K562 (cell line): ENCODE measurements around the gene MYO15B. TPM values are rescaled to one million over a fixed set of nuclear protein-coding genes. Genes with fewer than 3 reads are reported as not detected.

Source experiments
- ATAC-seq: fragments of 200-7000 bp; cut with Tn5 transposase; 3 replicates; pipeline ENCODE4 v1.9.1; 2020; ENCODE audit warnings: moderate library complexity
- BruUV-seq: library from RNA; stranded (reverse); fragments of 400-500 nt; replicated peaks from 2 replicates; lab custom pipeline; 2021; lab: Mats Ljungman, UMichigan
- CTCF ChIA-PET: fragments of 300-600 bp; formaldehyde crosslinking; extraction: SDS; loops from one replicate; lab custom pipeline; 2021; ENCODE audit warnings: low intra/inter-chr PET ratio; lab: Yijun Ruan, JAX
- POLR2A ChIA-PET: fragments of 300-600, 350-650 bp; sonication (Branson Sonifier 250); formaldehyde crosslinking; extraction: SDS; loops from one replicate; lab custom pipeline; 2021; ENCODE audit warnings: antibody characterized with exemption, inconsistent platforms; lab: Yijun Ruan, JAX
- DNase-seq, 4 experiments: peaks; one replicate each; pipeline versions ENCODE4 v3.0.0 to v3.0.0-alpha.2; 2011 to 2018; ENCODE audit warnings: low spot score in 3 of 4, mixed read lengths in 3 of 4; ENCODE audit errors: extremely low read depth in 1 of 4
- FAIRE-seq: peaks from 2 replicates; lab custom pipeline; 2011; peaks lifted over from hg19 to GRCh38; lab: Jason Lieb, UNC
- H2AFZ ChIP-seq: 2 replicates; pipeline ENCODE4 v1.6.0; 2011; ENCODE audit warnings: low read depth, low read length, control low read depth, inconsistent platforms
- H3K27ac ChIP-seq: fragments of 200-600 bp; 3 replicates; pipeline ENCODE4 v1.8.0; 2011; ENCODE audit warnings: low read depth, mild to moderate bottlenecking, control low read depth, inconsistent platforms, low read length, moderate library complexity, mixed read lengths; ENCODE audit errors: extremely low read depth
- H3K27me3 ChIP-seq, 2 experiments: fragments of 300-600 bp in 1 of 2; 2 replicates in 1 of 2; 3 replicates in 1 of 2; pipeline versions ENCODE4 v1.6.0 to v1.8.0; 2011; ENCODE audit warnings: inconsistent platforms in 2 of 2, low read length in 2 of 2, mild to moderate bottlenecking in 1 of 2, mixed read lengths in 1 of 2, moderate library complexity in 1 of 2; ENCODE audit not compliant: control insufficient read depth in 2 of 2, insufficient read depth in 2 of 2
- H3K36me3 ChIP-seq: fragments of 300-600 bp; 3 replicates; pipeline ENCODE4 v1.8.0; 2011; ENCODE audit warnings: mild to moderate bottlenecking, low read length, inconsistent platforms; ENCODE audit not compliant: control insufficient read depth, insufficient read depth
- H3K4me1 ChIP-seq, 2 experiments: fragments of 200-600 bp in 1 of 2; replicated peaks in 1 of 2; 2 replicates in 1 of 2; 3 replicates in 1 of 2; pipeline versions ENCODE4 v1.5.1 to v1.8.0; 2011; ENCODE audit warnings: inconsistent platforms in 2 of 2, low read length in 2 of 2, mild to moderate bottlenecking in 1 of 2, mixed read lengths in 1 of 2, moderate library complexity in 1 of 2; ENCODE audit not compliant: control insufficient read depth in 2 of 2, insufficient read depth in 2 of 2
- H3K4me2 ChIP-seq: 2 replicates; pipeline ENCODE4 v1.6.1; 2011; ENCODE audit warnings: low read length, control low read depth, inconsistent platforms, mixed read lengths; ENCODE audit not compliant: insufficient read depth
- H3K4me3 ChIP-seq: fragments of 200-600 bp; sonication (generic), shearing (Covaris generic); 2 replicates; pipeline ENCODE4 v1.5.1; 2016; ENCODE audit warnings: control low read depth, inconsistent platforms
- H3K79me2 ChIP-seq: fragments of 200-600 bp; 3 replicates; pipeline ENCODE4 v1.8.0; 2011; ENCODE audit warnings: low read length, inconsistent platforms; ENCODE audit not compliant: control insufficient read depth, insufficient read depth
- H3K9ac ChIP-seq, 2 experiments: 2 replicates each; pipeline versions ENCODE4 v1.6.0 to v1.6.1; 2011; ENCODE audit warnings: low read depth in 2 of 2, low read length in 2 of 2, control low read depth in 1 of 2, inconsistent platforms in 1 of 2, mild to moderate bottlenecking in 1 of 2, mixed read lengths in 1 of 2; ENCODE audit not compliant: insufficient read depth in 1 of 2
- H3K9me1 ChIP-seq: one replicate; pipeline ENCODE4 v1.6.0; 2011; ENCODE audit warnings: inconsistent platforms, mild to moderate bottlenecking, low read length, moderate library complexity; ENCODE audit not compliant: control insufficient read depth, insufficient read depth
- H3K9me3 ChIP-seq: replicated peaks from 2 replicates; pipeline ENCODE4 v1.5.1; 2011; ENCODE audit warnings: low read depth, low read length, inconsistent platforms; ENCODE audit not compliant: control insufficient read depth, insufficient read depth
- H4K20me1 ChIP-seq: replicated peaks from 2 replicates; pipeline ENCODE4 v1.6.1; 2011; ENCODE audit warnings: low read length, inconsistent platforms, mixed read lengths; ENCODE audit not compliant: control insufficient read depth, insufficient read depth
- CBX1 ChIP-seq: sonication (generic); IDR thresholded peaks from 2 replicates; pipeline ENCODE4 v1.6.1; 2016; ENCODE audit warnings: antibody characterized with exemption, low read depth, mild to moderate bottlenecking
- EHMT2 ChIP-seq: fragments of 450-650 bp; IDR thresholded peaks from 2 replicates; pipeline ENCODE4 v1.6.1; 2018; ENCODE audit warnings: antibody characterized with exemption
- JUND ChIP-seq, 2 experiments: IDR thresholded peaks; 2 replicates in 1 of 2; 3 replicates in 1 of 2; pipeline ENCODE4 v1.6.1; 2011; ENCODE audit warnings: borderline replicate concordance in 2 of 2, low read depth in 2 of 2, low read length in 2 of 2, improper control_type of control experiment in 1 of 2, missing biosample characterization in 1 of 2, missing genetic modification characterization in 1 of 2, missing genetic modification reagents in 1 of 2
- MXI1 ChIP-seq: IDR thresholded peaks from 2 replicates; pipeline ENCODE4 v1.6.1; 2011; ENCODE audit warnings: low read depth, mild to moderate bottlenecking, improper control_type of control experiment, low read length
- PPARD ChIP-seq: fragments of 250-450 bp; sonication (Bioruptor Pico); IDR thresholded peaks from 2 replicates; pipeline ENCODE4 v1.8.0; 2022; ENCODE audit warnings: inconsistent platforms, mild to moderate bottlenecking, moderate library complexity
- PURB ChIP-seq: sonication (generic); formaldehyde crosslinking; IDR thresholded peaks from 2 replicates; pipeline ENCODE4 v1.9.0; 2021; ENCODE audit warnings: low read depth, mild to moderate bottlenecking, missing genetic modification reagents
- SIN3B ChIP-seq: fragments of 450-650 bp; IDR thresholded peaks from 2 replicates; pipeline ENCODE4 v1.6.1; 2017; ENCODE audit warnings: low read depth, mild to moderate bottlenecking, moderate library complexity
- ZNF551 ChIP-seq: fragments of 250-450 bp; sonication (Bioruptor Pico); IDR thresholded peaks from 2 replicates; pipeline ENCODE4 v1.5.0; 2021; ENCODE audit warnings: mild to moderate bottlenecking, moderate library complexity
- ZNF830 ChIP-seq: fragments of 250-450 bp; sonication (Bioruptor Pico); IDR thresholded peaks from 2 replicates; pipeline ENCODE4 v1.5.0; 2021; ENCODE audit warnings: mild to moderate bottlenecking
- WGBS: fragments of 100-300 bp; shearing (Covaris generic); methylation state at CpG from one replicate; pipeline ENCODE4 v1.1.6; 2016; ENCODE audit warnings: low coverage, mixed read lengths; ENCODE audit not compliant: insufficient coverage; ENCODE audit errors: missing lambda C conversion rate; 5-methylcytosine and 5-hydroxymethylcytosine counted together
- in situ Hi-C: fragments of 300-500 bp; cut with MboI; formaldehyde crosslinking; loops from 4 replicates; pipeline ENCODE4 v1.15.0; 2018; ENCODE audit warnings: inconsistent platforms, mixed read lengths
- intact Hi-C: fragments of 100-400 bp; cut with micrococcal nuclease; formaldehyde crosslinking; loops from 2 replicates; pipeline ENCODE4 v1.14.2; 2022
- polyA plus RNA-seq, 8 experiments: library from polyadenylated mRNA; depleted of rRNA in 4 of 8; stranded (reverse) in 5 of 8; unstranded in 3 of 8; fragments of >200 nt; fragmentation: Nextera tagmentation in 2 of 8; fragmentation: Illumina TruSeq in 1 of 8; extraction: Ambion mirVana in 2 of 8; extraction: Trizol in 1 of 8; gene quantifications; 2 replicates each; pipeline versions ENCODE4 v1.2.1 to v1.2.3, GENCODE V29; 2011 to 2014; ENCODE audit warnings: inconsistent platforms in 1 of 8, missing spikeins in 1 of 8
- total RNA-seq, 7 experiments: library from RNA; depleted of rRNA in 6 of 7; stranded (reverse); fragments of >200 nt in 6 of 7; fragmentation: Illumina TruSeq in 2 of 7; extraction: Trizol in 2 of 7; gene quantifications; 2 replicates each; pipeline versions ENCODE4 v1.2.1 to v1.2.3, GENCODE V29; 2011 to 2021; ENCODE audit warnings: low replicate concordance in 1 of 7

The MYO15B gene
- total and polyA plus RNA-seq, 9 of the 15 experiments (the other 6 are each of a cell fraction or from before 2014, with no cell fraction given): 0.05 to 3.1 (median 0.83) TPM; not detected in 2

- Histone ChIP-seq H3K79me2 (no peaks in the 10 kb centered on the region), H4K20me1 (no peaks in the 10 kb centered on the region), H3K27me3 (no peaks in the 10 kb centered on the region), H3K4me3 (no peak overlapping the region), H3K36me3 (no peaks in the 10 kb centered on the region; the same call in 2 of the 3 replicates), H3K9me1 (no peaks in the 10 kb centered on the region), H3K4me1 (peaks cover 15 to 41% of the 10 kb centered on the region in 2 experiments), H3K4me2 (no peak overlapping the region), H3K9me3 (no peaks in the 10 kb centered on the region), H3K9ac (no peak overlapping the region), H2AFZ (no peak overlapping the region), H3K27ac (no peak overlapping the region)
- ChIA-PET CTCF (no interaction called here), POLR2A (no interaction called here)
- BruUV-seq: no TSS peak
- no peak for FAIRE-seq
- intact Hi-C loops: no loop called here
- TF ChIP-seq SIN3B (no peak), CBX1 (no peak), MXI1 (no peak), PPARD (no peak), JUND (IDR thresholded peaks at IDR 0.05; ENCODE audit: borderline replicate concordance, low read depth, low read length) (no peak), JUND (tag; IDR thresholded peaks at IDR 0.05; ENCODE audit: borderline replicate concordance, low read depth, low read length) (no peak), ZNF551 (no peak), ZNF830 (CRISPR knock-in tag) (no peak), EHMT2 (no peak), PURB (no peak)
- DNase-seq: no peak
- 26% methylated on average over 4 of the region's 13 CpGs for WGBS
- no peak for ATAC-seq
- in situ Hi-C loops: no loop called here
Measured at GRCh38 chr17:75573994-75574393, 13.6 kb upstream of the MYO15B start.
